Loucy (cell line): ENCODE measurements around the gene RASAL1.

Source experiments
- CTCF ChIP-seq: fragments of 200-600 bp; sonication (generic); conservative IDR thresholded peaks from 2 replicates; pipeline ENCODE4 v1.5.1; 2014; ENCODE audit warnings: mild to moderate bottlenecking, antibody characterized with exemption, low read length
- EZH2phosphoT487 ChIP-seq: fragments of 200-600 bp; IDR thresholded peaks from 2 replicates; pipeline ENCODE4 v1.6.1; 2018; ENCODE audit warnings: antibody characterized with exemption, mild to moderate bottlenecking, moderate library complexity, borderline replicate concordance

- TF ChIP-seq CTCF (no peak), EZH2phosphoT487 (no peak)
These were observed 1.9 kb downstream of the RASAL1 start for GRCh38 chr12:113133666-113134065.
